Lower lobe of right lung (tissue), 2 donors: ENCODE data around the gene SNX13. TPM values are rescaled to one million over a fixed set of nuclear protein-coding genes. Genes with fewer than 3 reads are reported as not detected.

Source experiments
- ATAC-seq, 2 donors: fragments of 200-7000 bp; cut with Tn5 transposase; one replicate each; pipeline ENCODE4 v1.9.1; 2020 to 2022; ENCODE audit warnings: mild to moderate bottlenecking in 2 of 2, moderate library complexity in 2 of 2
- DNase-seq: peaks from one replicate; pipeline ENCODE4 v3.0.0-alpha.2; 2020
- H3K27ac ChIP-seq: fragments of 200-600 bp; one replicate; pipeline ENCODE4 v1.8.0; 2022
- H3K27me3 ChIP-seq: fragments of 200-600 bp; one replicate; pipeline ENCODE4 v1.8.0; 2022; ENCODE audit warnings: low read depth
- H3K36me3 ChIP-seq: fragments of 200-600 bp; one replicate; pipeline ENCODE4 v1.8.0; 2022; ENCODE audit warnings: mild to moderate bottlenecking
- H3K4me1 ChIP-seq: fragments of 200-600 bp; one replicate; pipeline ENCODE4 v1.8.0; 2022
- H3K4me3 ChIP-seq: fragments of 200-600 bp; one replicate; pipeline ENCODE4 v1.8.0; 2022; ENCODE audit warnings: mild to moderate bottlenecking
- H3K9me3 ChIP-seq: fragments of 200-600 bp; one replicate; pipeline ENCODE4 v1.8.0; 2022
- intact Hi-C: fragments of 100-400 bp; cut with DNase I; formaldehyde crosslinking; loops from one replicate; pipeline ENCODE4 v1.11.0; 2022
- total RNA-seq: library from RNA; stranded (reverse); fragmentation: NEBNext Ultra II Directional; extraction: Animal tissue kit (Norgen Biotek cat#: 25700); gene quantifications from one replicate; pipeline ENCODE4 v1.2.1, GENCODE V29; 2021
- TF ChIP-seq, protein P1 (sequence below): fragments of 200-600 bp; IDR thresholded peaks from one replicate; pipeline ENCODE4 v1.8.0; 2022; ENCODE audit warnings: antibody characterized with exemption, mild to moderate bottlenecking
- donor health status: DM: no; HTN: yes; CAD: no; lungs with severe emphysema.

Gene SNX13
- total RNA-seq, 1 donor from 2014 or later, result 62.7 TPM

DNA sequence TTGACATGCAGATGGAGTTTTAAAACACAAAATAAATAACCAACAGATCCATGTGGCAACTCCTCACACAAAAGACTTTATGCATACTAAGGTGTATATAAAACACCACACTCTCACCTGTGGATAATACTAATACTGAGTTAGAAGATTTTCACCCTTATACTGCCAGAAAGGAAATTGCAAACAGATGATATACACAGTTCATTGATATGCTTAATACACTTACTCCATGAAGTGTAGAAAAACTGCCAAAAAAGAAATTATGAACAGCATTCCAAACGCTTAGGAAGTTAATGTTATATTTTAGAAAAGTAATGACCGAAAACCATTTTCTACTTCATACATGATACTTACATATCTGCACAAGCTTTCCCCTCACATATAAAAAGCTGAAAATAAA, 17.6 kb upstream of the SNX13 start:
- Histone ChIP-seq H3K27me3 (no peaks in the 10 kb centered on the region), H3K4me1 (no peaks in the 10 kb centered on the region), H3K27ac (no peak overlapping the region), H3K4me3 (no peak overlapping the region), H3K36me3 (no peaks in the 10 kb centered on the region), H3K9me3 (no peaks in the 10 kb centered on the region)
- ATAC-seq (no peak), DNase-seq (no peak)
- intact Hi-C loops, result no loop called here
- TF ChIP-seq, protein P1, sequence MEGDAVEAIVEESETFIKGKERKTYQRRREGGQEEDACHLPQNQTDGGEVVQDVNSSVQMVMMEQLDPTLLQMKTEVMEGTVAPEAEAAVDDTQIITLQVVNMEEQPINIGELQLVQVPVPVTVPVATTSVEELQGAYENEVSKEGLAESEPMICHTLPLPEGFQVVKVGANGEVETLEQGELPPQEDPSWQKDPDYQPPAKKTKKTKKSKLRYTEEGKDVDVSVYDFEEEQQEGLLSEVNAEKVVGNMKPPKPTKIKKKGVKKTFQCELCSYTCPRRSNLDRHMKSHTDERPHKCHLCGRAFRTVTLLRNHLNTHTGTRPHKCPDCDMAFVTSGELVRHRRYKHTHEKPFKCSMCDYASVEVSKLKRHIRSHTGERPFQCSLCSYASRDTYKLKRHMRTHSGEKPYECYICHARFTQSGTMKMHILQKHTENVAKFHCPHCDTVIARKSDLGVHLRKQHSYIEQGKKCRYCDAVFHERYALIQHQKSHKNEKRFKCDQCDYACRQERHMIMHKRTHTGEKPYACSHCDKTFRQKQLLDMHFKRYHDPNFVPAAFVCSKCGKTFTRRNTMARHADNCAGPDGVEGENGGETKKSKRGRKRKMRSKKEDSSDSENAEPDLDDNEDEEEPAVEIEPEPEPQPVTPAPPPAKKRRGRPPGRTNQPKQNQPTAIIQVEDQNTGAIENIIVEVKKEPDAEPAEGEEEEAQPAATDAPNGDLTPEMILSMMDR, result no peak

- H3K4me3 ChIP-seq, result no peak overlapping the region
- H3K36me3 ChIP-seq, result no peaks in the 10 kb centered on the region
- H3K27ac ChIP-seq, result no peak overlapping the region
- DNase-seq (no peak), ATAC-seq (no peak)
- H3K9me3 ChIP-seq, result no peaks in the 10 kb centered on the region
- no peaks in the 10 kb centered on the region for H3K27me3 ChIP-seq
- TF ChIP-seq, protein P1, result no peak
- intact Hi-C loops, result no loop called here
- H3K4me1 ChIP-seq, result no peaks in the 10 kb centered on the region
These were observed 12.1 kb upstream of the SNX13 start for GRCh38 chr7:17952387-17952786.

DNA sequence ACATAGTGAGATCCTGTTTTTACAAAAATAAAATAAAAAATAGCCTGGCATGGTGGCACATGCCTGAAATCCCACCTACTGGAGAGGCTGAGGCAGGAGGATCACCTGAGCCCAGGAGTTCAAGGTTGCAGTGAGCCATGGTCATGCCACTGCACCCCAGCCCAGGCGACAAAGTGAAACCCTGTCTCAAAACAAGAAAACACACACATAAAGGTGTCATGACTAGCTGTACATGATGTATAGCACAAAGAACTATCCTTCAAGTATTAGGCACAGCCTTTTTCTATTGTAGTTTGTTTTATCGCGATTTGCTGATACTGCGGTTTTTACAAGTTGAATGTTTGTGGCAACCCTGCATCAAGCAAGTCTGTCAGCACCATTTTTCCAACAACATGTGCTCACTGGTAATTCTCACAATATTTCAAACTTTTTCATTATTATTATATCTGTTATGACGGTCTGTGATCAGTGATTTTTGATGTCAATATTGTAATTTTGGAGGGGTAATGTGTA, 11.5 kb upstream of the SNX13 start:
- intact Hi-C loops, result no loop called here
- no peaks in the 10 kb centered on the region for H3K27me3 ChIP-seq
- ATAC-seq (no peak), DNase-seq (no peak)
- no peak overlapping the region for H3K27ac ChIP-seq
- H3K36me3 ChIP-seq, result no peaks in the 10 kb centered on the region
- TF ChIP-seq, protein P1, result no peak
- H3K4me1 ChIP-seq, result peaks cover 2% of the 10 kb centered on the region
- no peaks in the 10 kb centered on the region for H3K9me3 ChIP-seq
- H3K4me3 ChIP-seq, result no peak overlapping the region

DNA sequence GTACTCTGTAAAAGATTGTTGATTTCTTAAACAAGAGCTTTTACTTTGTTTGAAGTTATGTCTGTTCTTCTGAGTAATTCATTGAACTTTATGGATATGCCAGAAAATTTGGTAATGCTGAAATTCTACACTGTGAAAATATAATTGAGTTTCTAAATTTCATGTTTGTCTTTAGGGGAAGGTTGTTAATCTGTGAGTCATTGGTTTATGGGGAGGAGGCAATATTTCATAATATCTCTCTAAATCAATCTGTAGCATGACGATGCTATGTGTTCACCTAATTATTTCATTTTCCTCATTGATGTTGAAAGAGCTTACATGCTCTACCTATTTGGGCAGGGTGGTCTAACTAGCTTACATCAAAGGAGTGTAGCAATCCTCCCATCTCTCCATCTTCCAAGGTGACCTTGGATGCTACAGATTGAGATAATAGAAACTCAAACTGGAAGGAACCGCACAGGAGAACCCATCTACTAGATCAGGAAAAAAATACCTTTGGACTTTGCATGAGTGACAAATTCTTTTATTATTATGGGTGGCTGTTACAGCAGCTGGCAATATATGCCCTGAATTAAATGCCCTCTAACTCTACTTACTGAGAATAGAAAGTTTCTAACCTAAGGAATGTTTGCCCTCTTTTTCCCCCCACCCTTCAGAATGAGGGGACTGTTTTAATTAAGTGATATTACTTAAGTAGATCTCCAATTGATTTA, 8.4 kb upstream of the SNX13 start:
- intact Hi-C loops, result no loop called here
- no peak for ATAC-seq

GRCh38 chr7:17947620-17948019, 7.3 kb upstream of the SNX13 start:
- Histone ChIP-seq H3K4me3 (no peak overlapping the region), H3K9me3 (no peaks in the 10 kb centered on the region), H3K36me3 (no peaks in the 10 kb centered on the region), H3K4me1 (peaks cover 6% of the 10 kb centered on the region), H3K27ac (no peak overlapping the region), H3K27me3 (no peaks in the 10 kb centered on the region)
- intact Hi-C loops, result no loop called here
- no peak for ATAC-seq
- TF ChIP-seq, protein P1, result no peak
- no peak for DNase-seq

More for the DNA sequence above, 8.4 kb upstream of the SNX13 start:
- Histone ChIP-seq H3K27ac (no peak overlapping the region), H3K9me3 (no peaks in the 10 kb centered on the region), H3K4me3 (no peak overlapping the region), H3K27me3 (no peaks in the 10 kb centered on the region), H3K36me3 (no peaks in the 10 kb centered on the region), H3K4me1 (peaks cover 6% of the 10 kb centered on the region)
- no peak for DNase-seq
- TF ChIP-seq, protein P1, result no peak
